SK-N-SH (cell line): ENCODE results near the gene CYP27C1. TPM values are rescaled to one million over a fixed set of nuclear protein-coding genes. Genes with fewer than 3 reads are reported as not detected.

Experiments used
- CTCF ChIA-PET: fragments of 300-600, 350-600 bp; formaldehyde crosslinking; extraction: SDS; loops from one replicate; lab custom pipeline; 2021; lab: Yijun Ruan, JAX
- POLR2A ChIA-PET: fragments of 350-600 bp; sonication (Branson Sonifier 250); formaldehyde crosslinking; extraction: SDS; loops from one replicate; lab custom pipeline; 2020; ENCODE audit warnings: antibody characterized with exemption, inconsistent platforms; lab: Yijun Ruan, JAX
- DNase-seq: peaks from one replicate; pipeline ENCODE4 v3.0.0; 2012
- H2AFZ ChIP-seq: fragments of 200-600 bp; sonication (generic); 2 replicates; pipeline ENCODE4 v1.8.1; 2016; ENCODE audit warnings: antibody characterized with exemption, mild to moderate bottlenecking, low read depth
- H3F3A ChIP-seq: fragments of 200-600 bp; sonication (generic); replicated peaks from 2 replicates; pipeline ENCODE3; 2016; ENCODE audit warnings: antibody characterized with exemption, mild to moderate bottlenecking; ENCODE audit not compliant: insufficient read depth
- H3K27ac ChIP-seq, 2 experiments: fragments of 200-500 bp in 1 of 2; fragments of 200-600 bp in 1 of 2; sonication (Bioruptor generic) in 1 of 2; sonication (generic), shearing (Covaris generic) in 1 of 2; 2 replicates each; pipeline versions ENCODE4 v1.5.1 to v1.6.1; 2014 to 2016; ENCODE audit warnings: low read depth in 2 of 2, inconsistent platforms in 1 of 2, low read length in 1 of 2, mild to moderate bottlenecking in 1 of 2, mixed read lengths in 1 of 2
- H3K27me3 ChIP-seq: fragments of 200-600 bp; sonication (generic), shearing (Covaris generic); 2 replicates; pipeline ENCODE4 v1.6.1; 2016; ENCODE audit warnings: mixed run types; ENCODE audit not compliant: insufficient read depth
- H3K36me3 ChIP-seq, 2 experiments: fragments of 200-500 bp in 1 of 2; fragments of 200-600 bp in 1 of 2; sonication (Bioruptor generic) in 1 of 2; sonication (generic) in 1 of 2; replicated peaks in 1 of 2; 2 replicates each; pipeline versions ENCODE3 to v1.5.1; 2014 to 2016; ENCODE audit warnings: low read length in 1 of 2, mild to moderate bottlenecking in 1 of 2; ENCODE audit not compliant: insufficient read depth in 2 of 2, control insufficient read depth in 1 of 2
- H3K4me1 ChIP-seq, 2 experiments: fragments of 200-500 bp in 1 of 2; fragments of 200-600 bp in 1 of 2; sonication (Bioruptor generic) in 1 of 2; sonication (generic), shearing (Covaris generic) in 1 of 2; 2 replicates each; pipeline versions ENCODE4 v1.5.1 to v1.6.1; 2014 to 2016; ENCODE audit warnings: low read depth in 1 of 2, low read length in 1 of 2, mixed run types in 1 of 2; ENCODE audit not compliant: insufficient read depth in 2 of 2, control insufficient read depth in 1 of 2
- H3K4me2 ChIP-seq: fragments of 200-600 bp; sonication (generic), shearing (Covaris generic); 2 replicates; pipeline ENCODE4 v1.6.1; 2017; ENCODE audit warnings: mixed run types
- H3K4me3 ChIP-seq, 2 experiments: fragments of 200-500 bp in 1 of 2; fragments of 200-600 bp in 1 of 2; sonication (Bioruptor generic) in 1 of 2; sonication (generic), shearing (Covaris generic) in 1 of 2; 2 replicates each; pipeline versions ENCODE4 v1.5.1 to v1.8.1; 2014 to 2016; ENCODE audit warnings: low read depth in 2 of 2, inconsistent platforms in 1 of 2, low read length in 1 of 2, mild to moderate bottlenecking in 1 of 2, mixed read lengths in 1 of 2, moderate library complexity in 1 of 2
- H3K79me2 ChIP-seq: fragments of 200-600 bp; sonication (generic); 2 replicates; pipeline ENCODE4 v1.8.1; 2017; ENCODE audit warnings: mild to moderate bottlenecking; ENCODE audit not compliant: insufficient read depth
- H3K9ac ChIP-seq: fragments of 200-600 bp; sonication (generic); 2 replicates; pipeline ENCODE4 v1.6.1; 2017; ENCODE audit warnings: mixed run types
- H3K9me2 ChIP-seq: fragments of 200-600 bp; sonication (generic); 2 replicates; pipeline ENCODE4 v1.6.1; 2017; ENCODE audit warnings: mixed run types
- H3K9me3 ChIP-seq: fragments of 200-600 bp; sonication (generic); 2 replicates; pipeline ENCODE4 v1.6.1; 2017; ENCODE audit warnings: mixed run types, mild to moderate bottlenecking, moderate library complexity
- H4K20me1 ChIP-seq: fragments of 200-600 bp; sonication (generic); 2 replicates; pipeline ENCODE4 v1.6.1; 2017; ENCODE audit warnings: mild to moderate bottlenecking, mixed run types; ENCODE audit not compliant: insufficient read depth
- EP300 ChIP-seq, 2 experiments: IDR thresholded peaks; 2 replicates each; pipeline versions ENCODE4 v1.4.0 to v1.6.1; 2012; ENCODE audit warnings: borderline replicate concordance in 1 of 2, low read depth in 1 of 2, low read length in 1 of 2
- FOXJ3 ChIP-seq: sonication (generic); formaldehyde crosslinking; IDR thresholded peaks from 2 replicates; pipeline ENCODE4 v1.5.1; 2020; ENCODE audit warnings: mild to moderate bottlenecking, missing genetic modification reagents
- GABPA ChIP-seq: IDR thresholded peaks from 2 replicates; pipeline ENCODE4 v1.4.0; 2012; ENCODE audit warnings: low read depth, mild to moderate bottlenecking
- GATA2 ChIP-seq: sonication (generic); formaldehyde crosslinking; IDR thresholded peaks from 2 replicates; pipeline ENCODE4 v1.5.0; 2020; ENCODE audit warnings: mild to moderate bottlenecking, missing genetic modification reagents
- NRF1 ChIP-seq: IDR thresholded peaks from 2 replicates; pipeline ENCODE4 v1.6.1; 2012; ENCODE audit warnings: low read depth, mild to moderate bottlenecking, low read length
- RAD21 ChIP-seq: IDR thresholded peaks from 2 replicates; pipeline ENCODE4 v1.6.1; 2012; ENCODE audit warnings: mild to moderate bottlenecking, low read length
- RCOR1 ChIP-seq: fragments of 150-350 bp; IDR thresholded peaks from 2 replicates; pipeline ENCODE4 v1.6.1; 2017; ENCODE audit warnings: antibody characterized with exemption, low read length
- RXRA ChIP-seq: IDR thresholded peaks from 2 replicates; pipeline ENCODE4 v1.4.0; 2012; ENCODE audit warnings: low read depth, mild to moderate bottlenecking, borderline replicate concordance
- YY1 ChIP-seq: IDR thresholded peaks from 2 replicates; pipeline ENCODE4 v1.4.0; 2012; ENCODE audit warnings: low read depth, mild to moderate bottlenecking
- WGBS: methylation state at CpG from one replicate; pipeline ENCODE4 v1.1.6; 2017; ENCODE audit warnings: low lambda C conversion rate; 5-methylcytosine and 5-hydroxymethylcytosine counted together
- polyA plus RNA-seq, 3 experiments: library from polyadenylated mRNA; depleted of rRNA; stranded (reverse); fragments of >200 nt; gene quantifications; 2 replicates each; pipeline ENCODE4 v1.2.3, GENCODE V29; 2012
- TF ChIP-seq, protein P1 (sequence below): IDR thresholded peaks from 2 replicates; pipeline ENCODE4 v1.4.0; 2012; ENCODE audit warnings: low read depth
- TF ChIP-seq, protein P2 (sequence below): IDR thresholded peaks from 2 replicates; pipeline ENCODE4 v1.6.1; 2012; ENCODE audit warnings: mild to moderate bottlenecking, low read depth, low read length, moderate library complexity
- TF ChIP-seq, protein P3 (sequence below): fragments of 150-350 bp; IDR thresholded peaks from 2 replicates; pipeline ENCODE4 v1.6.1; 2017; ENCODE audit warnings: antibody characterized with exemption, low read length, low read depth, borderline replicate concordance
- TF ChIP-seq, protein P4 (sequence below): fragments of 150-350 bp; IDR thresholded peaks from 2 replicates; pipeline ENCODE4 v1.6.1; 2016; ENCODE audit warnings: mild to moderate bottlenecking, low read depth, low read length
- TF ChIP-seq, protein P5 (sequence below): IDR thresholded peaks from 2 replicates; pipeline ENCODE4 v1.4.0; 2012; ENCODE audit warnings: low read depth, borderline replicate concordance

CYP27C1 gene
- polyA plus RNA-seq, 1 of the 3 experiments (the other 2 are of a cell fraction), result not detected

DNA sequence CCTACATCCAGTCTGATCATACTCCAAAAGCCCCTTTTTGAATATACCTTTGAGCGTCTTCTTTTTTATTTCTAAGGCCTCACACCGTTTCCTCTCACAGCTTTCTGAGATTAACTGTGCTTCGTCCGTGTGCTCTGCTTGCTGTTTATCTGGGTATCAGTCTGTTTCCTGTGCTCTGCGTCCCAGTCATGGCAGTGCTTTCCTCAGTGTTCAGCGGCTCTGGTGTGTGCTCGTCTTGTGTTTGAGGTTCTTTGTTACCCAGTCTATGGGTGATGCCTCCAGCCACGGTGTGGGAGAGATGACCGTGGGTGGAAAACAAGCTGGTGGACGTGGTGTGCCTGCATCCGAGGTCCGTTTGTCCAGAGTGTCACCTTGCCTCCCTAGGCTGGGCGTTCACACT, 79.6 kb downstream of the CYP27C1 start:
- no peaks in the 10 kb centered on the region for H4K20me1 ChIP-seq
- 69% methylated on average over 12 of the region's 13 CpGs for WGBS
- H3K36me3 ChIP-seq, result no peaks in the 10 kb centered on the region
- peaks cover 4% of the 10 kb centered on the region for H3F3A ChIP-seq
- POLR2A ChIA-PET, result no interaction called here
- no peak overlapping the region for H3K4me3 ChIP-seq
- H3K9ac ChIP-seq, result no peak overlapping the region
- no peaks in the 10 kb centered on the region for H3K9me2 ChIP-seq
- H3K27ac ChIP-seq, result no peak overlapping the region
- no peak for DNase-seq
- peaks cover 0 to 3% of the 10 kb centered on the region in 2 experiments; a peak in 1 of 4 replicates for H3K4me1 ChIP-seq
- H3K9me3 ChIP-seq, result peaks cover 7% of the 10 kb centered on the region; the same call in 1 of the 2 replicates
- TF ChIP-seq YY1 (no peak), RCOR1 (no peak)
- TF ChIP-seq, protein P1, sequence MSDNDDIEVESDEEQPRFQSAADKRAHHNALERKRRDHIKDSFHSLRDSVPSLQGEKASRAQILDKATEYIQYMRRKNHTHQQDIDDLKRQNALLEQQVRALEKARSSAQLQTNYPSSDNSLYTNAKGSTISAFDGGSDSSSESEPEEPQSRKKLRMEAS, result no peak
- TF ChIP-seq, protein P2, sequence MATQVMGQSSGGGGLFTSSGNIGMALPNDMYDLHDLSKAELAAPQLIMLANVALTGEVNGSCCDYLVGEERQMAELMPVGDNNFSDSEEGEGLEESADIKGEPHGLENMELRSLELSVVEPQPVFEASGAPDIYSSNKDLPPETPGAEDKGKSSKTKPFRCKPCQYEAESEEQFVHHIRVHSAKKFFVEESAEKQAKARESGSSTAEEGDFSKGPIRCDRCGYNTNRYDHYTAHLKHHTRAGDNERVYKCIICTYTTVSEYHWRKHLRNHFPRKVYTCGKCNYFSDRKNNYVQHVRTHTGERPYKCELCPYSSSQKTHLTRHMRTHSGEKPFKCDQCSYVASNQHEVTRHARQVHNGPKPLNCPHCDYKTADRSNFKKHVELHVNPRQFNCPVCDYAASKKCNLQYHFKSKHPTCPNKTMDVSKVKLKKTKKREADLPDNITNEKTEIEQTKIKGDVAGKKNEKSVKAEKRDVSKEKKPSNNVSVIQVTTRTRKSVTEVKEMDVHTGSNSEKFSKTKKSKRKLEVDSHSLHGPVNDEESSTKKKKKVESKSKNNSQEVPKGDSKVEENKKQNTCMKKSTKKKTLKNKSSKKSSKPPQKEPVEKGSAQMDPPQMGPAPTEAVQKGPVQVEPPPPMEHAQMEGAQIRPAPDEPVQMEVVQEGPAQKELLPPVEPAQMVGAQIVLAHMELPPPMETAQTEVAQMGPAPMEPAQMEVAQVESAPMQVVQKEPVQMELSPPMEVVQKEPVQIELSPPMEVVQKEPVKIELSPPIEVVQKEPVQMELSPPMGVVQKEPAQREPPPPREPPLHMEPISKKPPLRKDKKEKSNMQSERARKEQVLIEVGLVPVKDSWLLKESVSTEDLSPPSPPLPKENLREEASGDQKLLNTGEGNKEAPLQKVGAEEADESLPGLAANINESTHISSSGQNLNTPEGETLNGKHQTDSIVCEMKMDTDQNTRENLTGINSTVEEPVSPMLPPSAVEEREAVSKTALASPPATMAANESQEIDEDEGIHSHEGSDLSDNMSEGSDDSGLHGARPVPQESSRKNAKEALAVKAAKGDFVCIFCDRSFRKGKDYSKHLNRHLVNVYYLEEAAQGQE, result no peak
- TF ChIP-seq, protein P3, sequence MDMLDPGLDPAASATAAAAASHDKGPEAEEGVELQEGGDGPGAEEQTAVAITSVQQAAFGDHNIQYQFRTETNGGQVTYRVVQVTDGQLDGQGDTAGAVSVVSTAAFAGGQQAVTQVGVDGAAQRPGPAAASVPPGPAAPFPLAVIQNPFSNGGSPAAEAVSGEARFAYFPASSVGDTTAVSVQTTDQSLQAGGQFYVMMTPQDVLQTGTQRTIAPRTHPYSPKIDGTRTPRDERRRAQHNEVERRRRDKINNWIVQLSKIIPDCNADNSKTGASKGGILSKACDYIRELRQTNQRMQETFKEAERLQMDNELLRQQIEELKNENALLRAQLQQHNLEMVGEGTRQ, result no peak
- no peak overlapping the region for H3K4me2 ChIP-seq
- CTCF ChIA-PET, result interaction anchor here (0.6 to 0.9 kb wide), 2 partner anchors 17 to 91 kb away, joined by 3 to 4 read pairs; no protein-coding TSS in a partner anchor
- H3K79me2 ChIP-seq, result no peaks in the 10 kb centered on the region
- H3K27me3 ChIP-seq, result no peaks in the 10 kb centered on the region
- H2AFZ ChIP-seq, result no peak overlapping the region

DNA sequence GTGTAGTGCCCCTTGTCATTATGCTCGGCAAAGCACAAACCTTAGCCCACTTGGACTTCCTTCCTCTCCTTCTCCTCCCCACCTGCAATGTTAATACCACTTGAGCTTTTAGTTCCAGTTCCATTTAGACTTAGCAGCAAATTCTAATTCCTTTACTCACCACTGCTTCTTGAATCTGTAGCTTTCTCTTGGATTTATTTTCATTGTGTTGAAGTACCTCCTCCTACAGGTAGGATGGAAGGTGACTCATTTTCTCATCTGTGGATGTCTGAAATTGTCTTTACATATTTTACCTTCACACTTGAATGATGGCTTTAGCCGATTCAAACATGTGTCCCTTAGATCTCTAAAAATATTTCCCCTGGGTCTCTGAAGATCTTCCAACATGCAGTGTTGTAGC, 80.3 kb downstream of the CYP27C1 start:
- POLR2A ChIA-PET, result no interaction called here
- TF ChIP-seq YY1, result no peak
- no peak for TF ChIP-seq GATA2
- TF ChIP-seq EP300 (IDR thresholded peaks at IDR 0.05; ENCODE audit: borderline replicate concordance in 1 of 2, low read depth in 1 of 2, low read length in 1 of 2), result no peak
- TF ChIP-seq FOXJ3 (CRISPR knock-in tag), result no peak
- TF ChIP-seq RAD21, result no peak
- TF ChIP-seq, protein P4, sequence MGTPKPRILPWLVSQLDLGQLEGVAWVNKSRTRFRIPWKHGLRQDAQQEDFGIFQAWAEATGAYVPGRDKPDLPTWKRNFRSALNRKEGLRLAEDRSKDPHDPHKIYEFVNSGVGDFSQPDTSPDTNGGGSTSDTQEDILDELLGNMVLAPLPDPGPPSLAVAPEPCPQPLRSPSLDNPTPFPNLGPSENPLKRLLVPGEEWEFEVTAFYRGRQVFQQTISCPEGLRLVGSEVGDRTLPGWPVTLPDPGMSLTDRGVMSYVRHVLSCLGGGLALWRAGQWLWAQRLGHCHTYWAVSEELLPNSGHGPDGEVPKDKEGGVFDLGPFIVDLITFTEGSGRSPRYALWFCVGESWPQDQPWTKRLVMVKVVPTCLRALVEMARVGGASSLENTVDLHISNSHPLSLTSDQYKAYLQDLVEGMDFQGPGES, result no peak
- no peak for TF ChIP-seq RXRA
- TF ChIP-seq, protein P2, result no peak
- no peak for TF ChIP-seq GABPA
- no peak for TF ChIP-seq NRF1
- TF ChIP-seq, protein P5, sequence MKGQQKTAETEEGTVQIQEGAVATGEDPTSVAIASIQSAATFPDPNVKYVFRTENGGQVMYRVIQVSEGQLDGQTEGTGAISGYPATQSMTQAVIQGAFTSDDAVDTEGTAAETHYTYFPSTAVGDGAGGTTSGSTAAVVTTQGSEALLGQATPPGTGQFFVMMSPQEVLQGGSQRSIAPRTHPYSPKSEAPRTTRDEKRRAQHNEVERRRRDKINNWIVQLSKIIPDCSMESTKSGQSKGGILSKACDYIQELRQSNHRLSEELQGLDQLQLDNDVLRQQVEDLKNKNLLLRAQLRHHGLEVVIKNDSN, result no peak

More for the DNA sequence above, 80.3 kb downstream of the CYP27C1 start:
- no peak overlapping the region for H2AFZ ChIP-seq
- CTCF ChIA-PET, result interaction anchor here (0.8 to 1.2 kb wide), 4 partner anchors 8 to 45 kb away, joined by 3 to 5 read pairs (median 3); no protein-coding TSS in a partner anchor
- H3K79me2 ChIP-seq, result no peaks in the 10 kb centered on the region
- no peaks in the 10 kb centered on the region for H4K20me1 ChIP-seq
- no peaks in the 10 kb centered on the region for H3F3A ChIP-seq
- WGBS, result 74% methylated on average over 2 of the region's 2 CpGs
- H3K4me1 ChIP-seq, result peaks cover 0 to 9% of the 10 kb centered on the region in 2 experiments; a peak in 1 of 4 replicates
- no peak overlapping the region for H3K4me2 ChIP-seq
- no peak overlapping the region for H3K27ac ChIP-seq
- no peak overlapping the region for H3K4me3 ChIP-seq
- H3K9ac ChIP-seq, result no peak overlapping the region
- no peaks in the 10 kb centered on the region for H3K9me2 ChIP-seq
- no peak for DNase-seq
- no peaks in the 10 kb centered on the region for H3K36me3 ChIP-seq
- H3K9me3 ChIP-seq, result peaks cover 7% of the 10 kb centered on the region; the same call in 1 of the 2 replicates
- no peaks in the 10 kb centered on the region for H3K27me3 ChIP-seq
